Globus pallidus (tissue), 1 donor: ENCODE data around the gene ELOVL6.
A peak's percentile ranks its signal among the peaks of the same experiment; 100 is the strongest.
"Not testable (repeated sequence)": the region's sequence is repeated elsewhere in the genome, so short reads cannot be mapped to it uniquely, and the experiment has no call there.

Experiments
- DNase-seq: peaks from one replicate; pipeline ENCODE4 v3.0.0-alpha.2; 2015; ENCODE audit warnings: low spot score

Gene ELOVL6

GRCh38 chr4:110124711-110125110 is 73.7 kb downstream of the ELOVL6 start:
- no peak for DNase-seq

GRCh38 chr4:110122201-110122600 is 76.2 kb downstream of the ELOVL6 start:
- DNase-seq = no peak

- DNase-seq = no peak
Measured at GRCh38 chr4:110120506-110120905, 77.9 kb downstream of the ELOVL6 start.

DNA sequence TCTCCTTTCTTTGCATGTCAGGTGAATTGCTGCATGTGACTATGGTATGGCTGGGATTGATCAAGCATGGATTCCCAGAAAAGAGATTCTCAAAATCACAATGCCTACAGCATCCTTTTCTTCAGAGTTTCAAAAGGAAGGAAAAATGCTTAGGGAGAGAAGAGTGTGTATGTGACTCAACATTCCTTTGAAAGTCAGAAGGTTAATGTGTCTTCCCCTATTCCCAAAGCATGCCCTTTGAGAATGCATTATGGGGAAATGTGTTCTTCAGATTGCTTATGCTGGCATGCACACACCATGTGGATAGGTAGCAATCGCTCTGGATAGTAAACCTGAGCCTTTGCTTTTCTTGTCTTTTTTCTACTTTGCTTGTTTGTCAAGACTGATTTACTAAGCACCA is 78.5 kb downstream of the ELOVL6 start:
- DNase-seq = no peak

DNA sequence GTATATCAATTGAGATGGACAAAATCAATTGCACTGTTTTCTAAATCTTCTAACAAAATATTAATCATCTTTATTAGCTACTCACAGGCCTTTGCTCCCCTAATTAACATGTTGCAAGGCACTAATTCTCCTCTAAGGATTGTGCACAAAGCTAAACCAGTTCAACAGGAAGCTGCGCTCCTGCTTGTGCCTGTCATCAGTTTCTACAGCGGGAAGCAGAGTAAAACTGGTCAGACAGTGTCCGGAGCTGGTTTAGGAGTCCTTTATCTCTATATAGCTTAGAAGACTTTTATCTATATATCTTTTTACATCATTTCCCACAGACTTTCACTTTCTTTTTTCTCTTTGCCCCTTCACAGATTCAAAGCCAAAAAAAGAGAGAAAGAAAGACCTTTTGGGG is 79.1 kb downstream of the ELOVL6 start:
- DNase-seq = no peak

GRCh38 chr4:110112056-110112455 is 86.4 kb downstream of the ELOVL6 start:
- DNase-seq = no peak

DNA sequence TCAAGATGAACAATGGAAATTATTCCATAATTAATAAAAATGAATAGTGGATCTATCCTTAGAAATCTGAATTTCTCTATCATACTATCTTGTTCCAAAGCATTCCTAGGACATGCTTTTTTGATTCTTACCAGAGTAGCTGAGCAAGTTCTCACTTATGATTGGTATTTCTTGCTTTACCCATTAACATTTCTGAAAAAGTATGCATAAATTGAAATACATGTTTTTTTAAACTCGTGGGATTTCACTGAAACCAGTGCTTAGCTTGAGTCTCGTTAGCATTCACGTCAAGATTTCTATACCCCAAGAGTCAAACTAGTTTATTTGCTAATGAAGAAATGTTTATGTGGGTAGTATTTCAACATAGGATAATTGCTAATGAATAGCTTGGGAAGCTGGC is 89.0 kb downstream of the ELOVL6 start:
- no peak for DNase-seq

DNA sequence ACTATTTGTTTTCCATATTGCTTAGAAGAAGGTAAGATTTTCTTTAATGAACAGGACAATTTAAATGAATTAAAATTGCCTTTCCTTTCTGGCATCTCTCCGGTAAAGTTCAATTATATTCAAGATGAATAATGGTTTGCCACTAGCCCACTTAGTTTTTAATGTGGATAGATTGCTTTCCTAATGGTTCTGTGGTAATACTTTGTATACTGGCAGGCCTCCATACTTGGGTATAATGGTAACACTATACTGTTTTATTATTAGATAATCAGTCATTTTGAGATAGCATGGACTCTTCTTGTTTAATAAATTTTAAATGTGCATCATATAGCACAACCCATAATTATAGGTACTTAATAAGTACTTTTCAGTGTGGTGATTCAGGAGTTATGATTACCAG is 89.5 kb downstream of the ELOVL6 start:
- no peak for DNase-seq

- DNase-seq = no peak
Measured at GRCh38 chr4:110108422-110108821, 90.0 kb downstream of the ELOVL6 start.

- no peak for DNase-seq
Measured at GRCh38 chr4:110107866-110108265, 90.5 kb downstream of the ELOVL6 start.

DNA sequence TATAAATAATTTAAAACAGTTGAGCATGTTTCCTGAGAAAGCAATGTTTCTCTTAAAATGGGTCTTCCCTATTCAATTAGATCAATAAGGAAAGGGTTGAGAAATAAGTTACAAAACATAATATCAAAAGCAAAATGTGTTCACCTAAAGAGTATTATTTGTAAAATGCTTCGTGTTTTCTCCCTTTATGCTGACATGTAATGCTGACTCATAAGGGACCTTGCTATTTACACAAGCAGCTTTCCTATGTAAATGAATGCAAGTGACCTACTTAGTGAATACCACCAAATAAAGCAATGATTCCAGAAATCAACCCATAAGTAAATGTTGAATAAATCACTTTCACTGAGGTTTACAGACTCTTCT is 91.5 kb downstream of the ELOVL6 start:
- no peak for DNase-seq

DNA sequence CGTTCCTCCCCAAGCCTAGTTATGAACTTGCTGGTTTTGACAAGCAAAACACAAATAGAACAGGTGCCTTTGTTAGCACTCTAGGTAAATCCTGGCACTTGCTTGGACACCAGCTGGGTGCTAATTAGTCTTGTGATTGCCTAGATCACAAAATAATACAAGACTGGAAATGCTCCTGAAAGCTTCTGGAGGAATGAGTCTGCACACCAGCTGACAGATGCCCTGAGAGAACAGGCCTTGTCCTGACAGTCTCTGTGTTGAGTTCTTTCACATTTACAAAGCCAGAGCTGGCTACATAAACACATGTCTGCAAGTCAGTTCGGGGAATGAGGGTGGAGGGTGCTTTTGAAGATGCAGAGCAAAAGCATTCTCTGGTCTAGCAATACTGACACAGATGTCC is 93.8 kb downstream of the ELOVL6 start:
- peak; percentile 39 for DNase-seq

- no peak for DNase-seq
Measured at GRCh38 chr4:110099638-110100037, 98.8 kb downstream of the ELOVL6 start.

DNA sequence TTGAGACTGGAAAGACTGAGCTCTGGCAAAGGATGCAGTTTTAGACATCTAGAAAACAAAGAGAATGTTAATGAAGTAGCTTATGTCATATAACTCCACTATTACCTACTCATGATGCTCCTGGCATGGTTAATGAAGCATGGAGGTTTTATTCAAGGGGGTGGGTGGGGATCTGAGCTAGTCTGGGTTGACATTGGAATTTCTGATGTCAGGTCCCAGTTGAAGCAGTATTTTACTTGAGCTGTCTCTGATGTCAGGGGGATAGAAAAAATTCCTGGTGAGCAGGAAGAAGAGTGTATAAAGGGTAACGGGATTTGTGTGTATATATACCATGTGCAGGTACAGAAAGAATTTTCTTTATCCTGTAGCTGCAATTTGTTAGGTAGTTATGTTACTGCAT is 102.0 kb downstream of the ELOVL6 start:
- DNase-seq = no peak

DNA sequence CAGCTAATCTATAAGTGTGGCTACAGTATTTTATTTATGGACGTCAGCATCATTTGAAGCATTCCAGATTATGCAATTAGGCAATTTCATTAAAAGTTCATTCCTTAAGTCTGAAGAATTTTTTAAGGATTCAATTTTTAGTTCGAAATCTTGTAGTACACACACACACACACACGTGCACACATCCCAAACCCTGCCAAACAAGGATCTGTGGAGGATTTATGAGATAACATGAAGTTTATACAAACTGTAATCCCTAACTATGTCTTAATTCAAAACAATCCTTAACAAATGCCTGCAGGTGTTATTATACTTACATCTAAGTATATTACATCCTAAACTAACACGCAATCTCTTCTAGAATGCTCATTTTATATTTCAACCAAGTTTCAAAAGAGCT is 105.8 kb downstream of the ELOVL6 start:
- no peak for DNase-seq

DNA sequence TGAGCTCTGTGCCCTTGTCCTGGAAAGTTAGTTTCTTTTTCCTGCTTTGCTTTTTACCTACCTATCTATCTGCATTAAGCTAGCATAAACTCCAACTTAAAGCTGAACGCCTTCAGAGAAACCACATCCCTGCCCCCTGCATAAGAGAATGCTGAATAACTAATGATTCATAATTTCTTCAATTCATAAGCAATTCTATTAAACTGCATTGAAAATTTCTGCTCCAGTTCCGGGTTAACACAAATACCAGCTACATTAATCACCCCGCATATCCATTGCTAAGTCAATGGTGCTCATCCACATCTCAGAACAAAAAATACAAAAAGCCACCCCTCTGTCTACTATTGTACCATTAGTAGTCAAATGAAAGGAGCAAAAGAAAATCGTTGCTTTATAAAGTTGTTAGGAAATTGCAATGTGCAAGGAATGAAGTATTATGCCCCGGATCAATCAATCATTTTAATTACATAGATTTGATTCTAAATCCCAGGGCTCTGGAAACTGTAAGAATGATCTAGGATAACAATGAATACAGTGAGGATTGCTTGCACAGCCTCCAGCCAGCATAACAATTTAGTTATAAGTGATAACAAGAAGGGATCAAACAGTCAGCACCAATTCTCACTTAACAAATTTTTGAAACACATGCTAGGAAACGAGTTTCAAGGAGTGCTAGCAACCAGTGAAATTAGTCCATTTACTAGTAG is 106.8 kb downstream of the ELOVL6 start:
- no peak for DNase-seq

GRCh38 chr4:110088670-110089069 is 109.7 kb downstream of the ELOVL6 start:
- no peak for DNase-seq

- peak; percentile 59 for DNase-seq
Measured at GRCh38 chr4:110087070-110087708, 111.2 kb downstream of the ELOVL6 start.

- DNase-seq = no peak
Measured at GRCh38 chr4:110085131-110085530, 113.3 kb downstream of the ELOVL6 start.

GRCh38 chr4:110084154-110084553 is 114.3 kb downstream of the ELOVL6 start:
- DNase-seq = no peak

DNA sequence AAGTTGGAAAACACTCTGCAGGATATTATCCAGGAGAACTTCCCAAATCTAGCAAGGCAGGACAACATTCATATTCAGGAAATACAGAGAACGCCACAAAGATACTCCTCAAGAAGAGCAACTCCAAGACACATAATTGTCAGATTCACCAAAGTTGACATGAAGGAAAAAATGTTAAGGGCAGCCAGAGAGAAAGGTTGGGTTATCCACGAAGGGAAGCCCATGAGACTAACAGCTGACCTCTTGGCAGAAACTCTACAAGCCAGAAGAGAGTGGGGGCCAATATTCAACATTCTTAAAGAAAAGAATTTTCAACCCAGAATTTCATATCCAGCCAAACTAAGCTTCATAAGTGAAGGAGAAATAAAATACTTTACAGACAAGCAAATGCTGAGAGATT is 120.3 kb downstream of the ELOVL6 start:
- not testable (repeated sequence) for DNase-seq

GRCh38 chr4:110076828-110077227 is 121.6 kb downstream of the ELOVL6 start:
- not testable (repeated sequence) for DNase-seq

DNA sequence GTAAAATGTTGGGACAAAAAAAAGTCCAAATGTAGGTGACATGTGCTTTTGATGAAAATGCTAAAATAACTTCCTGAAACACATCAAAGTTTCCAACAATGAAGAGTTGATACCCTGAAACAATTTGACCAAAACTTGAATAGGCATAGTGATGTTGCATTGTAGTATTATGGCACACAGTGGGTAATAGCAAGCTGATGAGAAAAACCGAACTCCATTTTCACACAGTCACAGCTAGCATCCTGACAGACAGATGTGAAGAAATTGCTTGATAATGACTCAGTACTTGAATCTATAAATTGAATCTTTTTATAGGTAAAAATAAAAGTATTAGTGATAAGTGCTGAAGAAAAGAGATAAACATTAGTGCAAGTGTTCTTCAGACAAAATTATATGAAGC is 122.5 kb downstream of the ELOVL6 start:
- no peak for DNase-seq
